ENCODE measurements around the gene NEK4.
"Not testable (repeated sequence)": the region's sequence is repeated elsewhere in the genome, so short reads cannot be mapped to it uniquely, and the experiment has no call there.

NEK4 gene

DNA sequence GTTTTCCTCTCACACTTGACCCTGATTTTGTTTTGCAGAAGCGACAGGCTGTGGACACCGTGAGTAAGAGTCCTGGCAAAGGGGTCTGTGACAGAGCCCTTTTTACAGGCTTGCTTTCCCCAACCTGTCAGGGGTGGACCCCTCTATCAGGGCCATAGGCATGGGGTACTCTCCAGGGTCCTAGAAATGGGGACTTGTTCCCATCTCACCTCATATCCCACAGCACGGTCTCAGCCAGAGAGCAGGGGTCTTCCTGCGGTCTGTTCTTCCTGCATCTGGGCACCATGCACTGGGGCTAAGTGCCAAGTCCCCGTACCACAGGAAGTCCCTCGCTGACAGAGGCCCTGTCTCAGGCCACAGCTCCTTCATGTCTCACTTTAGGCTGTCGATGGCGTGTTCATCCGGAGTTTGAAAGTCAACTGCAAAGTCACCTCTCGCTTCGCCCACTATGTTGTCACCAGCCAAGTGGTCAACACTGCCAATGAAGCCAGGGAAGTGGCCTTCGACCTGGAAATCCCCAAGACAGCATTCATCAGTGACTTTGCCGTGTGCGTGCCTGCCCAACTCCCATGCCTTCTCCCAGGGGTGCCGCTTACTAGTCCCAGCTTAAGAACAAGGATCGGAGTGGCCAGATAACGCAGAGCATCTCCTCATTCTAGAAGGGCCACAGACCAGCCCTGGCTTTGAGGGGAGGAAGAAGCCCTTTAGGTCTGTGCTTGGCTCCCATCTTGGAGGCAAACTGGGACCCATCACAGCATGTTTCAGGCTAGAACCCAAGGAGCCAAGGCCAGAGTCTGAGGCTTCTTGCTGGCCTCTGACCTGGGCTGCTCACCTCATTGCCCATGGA, 7.4 kb upstream of the NEK4 start:
- no peak for DNase-seq

DNA sequence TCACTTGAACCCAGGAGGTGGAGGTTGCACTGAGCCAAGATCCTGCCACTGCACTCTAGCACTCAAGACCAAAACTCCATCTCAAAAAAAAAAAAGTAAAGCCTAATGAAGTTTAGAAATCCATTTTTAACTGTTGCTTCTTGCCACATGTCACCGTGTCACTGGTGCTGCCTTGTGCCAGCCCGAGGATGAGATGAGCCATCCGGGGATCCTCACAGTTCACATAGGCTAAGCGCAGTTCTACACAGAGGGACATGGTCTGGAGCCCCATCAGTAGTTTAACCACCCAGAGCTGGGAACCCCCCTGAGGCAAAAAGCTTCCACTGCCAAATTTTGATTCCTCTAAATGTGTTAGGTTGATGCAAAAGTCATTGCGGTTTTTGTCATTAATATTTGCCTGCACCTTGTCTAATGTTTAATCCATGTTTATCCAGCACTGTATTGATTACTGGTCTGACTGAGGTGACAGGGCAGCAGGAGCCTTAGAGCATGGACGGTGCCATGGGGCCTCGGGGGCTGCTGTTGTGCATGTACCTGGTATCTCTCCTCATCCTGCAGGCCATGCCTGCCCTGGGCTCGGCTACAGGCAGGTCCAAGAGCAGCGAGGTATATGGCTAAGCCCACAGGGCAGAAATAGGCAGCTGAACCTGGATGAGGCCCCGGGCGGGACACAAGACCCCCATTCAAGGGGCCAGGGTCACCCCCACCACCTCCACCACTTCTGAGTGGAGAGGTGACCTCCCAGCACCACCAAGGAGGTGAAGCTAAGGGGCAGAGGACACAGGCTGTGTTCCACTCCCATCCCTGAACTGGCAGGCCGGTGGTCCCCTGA, 6.6 kb upstream of the NEK4 start, which contains the start of gene ITIH1:
Gene ITIH1 (plus strand): TSS at position 473 of the 832 bp plus-strand sequence. CDS start 17 bp downstream, at position 490.
- no peak for DNase-seq

DNA sequence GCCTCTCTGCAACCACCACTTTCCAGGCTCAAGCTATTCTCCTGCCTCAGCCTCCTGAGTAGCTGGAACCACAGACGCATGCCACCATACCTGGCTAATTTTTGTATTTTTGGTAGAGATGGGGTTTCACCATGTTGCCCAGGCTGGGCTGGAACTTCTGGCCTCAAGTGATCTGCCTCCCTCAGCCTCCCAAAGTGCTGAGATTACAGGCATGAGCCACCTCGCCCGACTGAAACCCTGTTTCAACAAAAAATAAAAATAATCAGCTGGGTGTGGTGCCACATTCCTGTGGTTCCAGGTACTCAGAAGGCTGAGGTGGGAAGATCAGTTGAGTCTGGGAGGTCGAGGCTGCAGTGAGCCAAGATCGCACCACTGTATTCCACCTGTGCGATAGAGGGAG, 5.7 kb upstream of the NEK4 start:
- DNase-seq = not testable (repeated sequence)

DNA sequence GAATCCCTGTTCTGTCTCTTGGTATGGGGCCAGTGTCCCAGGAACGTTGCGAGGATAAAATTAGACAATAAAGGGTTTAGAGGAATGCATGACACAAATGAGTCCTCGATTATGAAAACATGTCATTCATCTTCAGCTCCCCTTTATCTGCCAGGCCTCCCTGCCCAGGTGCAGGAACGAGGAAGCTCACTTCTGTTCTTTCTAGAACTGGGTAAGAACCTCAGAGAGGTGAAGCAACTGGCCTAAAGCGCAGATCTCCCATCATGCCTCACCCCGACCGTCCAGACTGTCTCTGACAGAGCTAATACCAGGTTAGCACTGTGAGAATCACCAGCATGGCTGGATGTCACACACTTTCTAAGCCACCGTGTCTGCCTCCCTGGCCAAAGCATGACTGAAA, 5.1 kb upstream of the NEK4 start:
- no peak for DNase-seq

DNA sequence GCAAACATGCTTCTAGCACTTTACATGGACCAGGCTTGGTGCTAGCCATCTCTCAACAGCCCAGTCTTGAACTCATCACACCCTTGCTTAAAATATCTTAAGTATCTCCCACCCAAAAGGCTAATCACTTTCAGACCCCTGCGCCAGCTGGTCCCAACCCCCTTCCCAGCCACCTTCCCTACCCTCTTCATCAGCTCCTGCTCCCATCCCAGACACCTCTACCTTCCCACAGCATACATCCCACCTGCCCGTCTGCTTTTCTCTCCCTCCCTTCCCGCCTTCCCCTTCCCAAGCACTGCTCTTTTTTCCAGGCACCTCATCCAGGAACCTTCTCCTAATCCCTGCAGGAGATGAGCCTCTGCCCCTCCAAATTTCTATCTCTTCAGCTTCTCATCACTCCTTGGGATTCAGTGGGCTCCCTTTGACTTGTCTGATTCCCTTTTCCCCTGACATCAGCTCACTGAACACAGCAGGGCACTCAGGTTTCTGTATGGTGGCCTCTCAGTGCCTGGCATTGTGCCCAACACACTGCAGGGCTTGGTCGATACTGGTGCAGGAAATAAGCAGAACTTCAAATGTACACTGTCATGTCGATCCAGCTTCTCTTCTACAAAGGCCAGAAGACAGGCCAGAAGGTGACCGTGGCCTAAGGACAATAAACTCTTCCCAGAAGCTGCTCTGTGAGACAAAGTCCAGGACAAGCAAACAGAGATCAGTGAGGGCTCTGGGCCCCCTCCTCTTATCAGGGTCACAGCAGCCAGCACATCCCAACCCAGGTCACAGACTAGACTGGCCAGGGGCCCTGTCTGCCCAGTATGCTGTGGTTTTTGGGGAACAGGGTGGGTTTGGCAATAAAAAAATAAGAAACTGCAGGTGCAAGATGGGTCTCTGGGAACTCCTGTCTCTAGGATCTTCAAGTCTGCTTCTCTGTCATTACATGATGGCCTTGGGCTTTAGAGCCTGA, 4.4 kb upstream of the NEK4 start:
- DNase-seq = no peak

DNA sequence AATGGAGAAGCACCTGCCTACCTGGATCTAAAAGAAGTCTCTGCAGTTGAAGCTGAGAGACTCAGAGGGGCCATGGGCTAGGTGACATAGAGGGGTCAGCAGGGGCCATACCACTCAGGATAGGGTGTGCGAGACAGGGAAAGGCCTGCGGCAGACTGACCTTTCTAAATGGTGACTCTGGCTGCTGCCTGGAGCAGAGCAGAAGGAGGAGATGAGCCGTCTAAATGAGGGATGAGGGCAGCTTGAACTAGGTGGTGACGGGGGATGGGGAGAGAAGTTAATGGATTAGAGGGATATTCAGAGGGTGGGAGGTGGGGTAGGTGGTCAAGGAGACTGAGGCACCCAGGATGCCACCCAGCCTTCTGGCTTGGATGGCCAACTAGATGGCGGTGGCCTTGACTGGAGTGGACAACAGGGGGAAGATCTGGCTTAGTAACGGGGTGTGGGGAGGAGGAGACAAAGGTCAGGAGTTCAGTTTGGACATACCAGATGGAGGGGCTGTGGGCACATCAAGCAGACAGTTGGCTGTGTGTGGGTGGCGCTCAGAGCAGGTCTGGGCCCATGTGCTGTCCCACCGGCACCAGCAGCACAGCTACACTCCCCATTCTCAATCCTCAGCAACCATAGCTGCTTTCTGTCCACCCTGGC, 3.5 kb upstream of the NEK4 start:
- no peak for DNase-seq

DNA sequence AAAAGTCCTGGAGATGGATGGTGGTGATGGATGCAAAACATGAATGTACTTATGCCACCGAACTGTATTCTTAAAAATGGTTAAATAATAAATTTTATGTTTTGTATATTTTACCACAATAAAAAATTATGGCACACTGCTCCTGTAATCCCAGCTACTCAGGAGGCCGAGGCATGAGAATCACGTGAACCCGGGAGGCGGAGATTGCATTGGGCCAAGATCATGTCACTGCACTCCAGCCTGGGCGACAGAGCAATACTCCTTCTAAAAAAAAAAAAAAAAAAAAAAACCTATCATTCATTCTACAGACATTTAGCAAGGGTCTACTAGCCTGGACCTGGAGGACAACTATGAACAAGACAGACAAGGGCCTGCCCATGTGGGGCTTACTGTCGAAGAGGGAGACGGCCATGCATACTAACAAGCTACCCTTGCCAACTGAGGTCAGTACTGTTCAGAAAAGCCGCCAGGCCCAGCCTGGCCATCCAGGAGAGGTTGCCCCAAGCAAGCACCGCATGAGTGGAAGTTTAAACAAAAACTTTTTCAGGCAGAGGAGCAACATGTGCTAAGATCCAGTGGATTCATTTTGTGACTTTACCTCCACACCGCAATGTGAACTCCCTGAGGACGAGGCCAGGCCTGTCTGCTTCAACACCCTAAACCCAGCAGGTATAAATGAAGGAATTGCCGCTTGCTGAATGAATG, 2.8 kb upstream of the NEK4 start:
- no peak for DNase-seq

DNA sequence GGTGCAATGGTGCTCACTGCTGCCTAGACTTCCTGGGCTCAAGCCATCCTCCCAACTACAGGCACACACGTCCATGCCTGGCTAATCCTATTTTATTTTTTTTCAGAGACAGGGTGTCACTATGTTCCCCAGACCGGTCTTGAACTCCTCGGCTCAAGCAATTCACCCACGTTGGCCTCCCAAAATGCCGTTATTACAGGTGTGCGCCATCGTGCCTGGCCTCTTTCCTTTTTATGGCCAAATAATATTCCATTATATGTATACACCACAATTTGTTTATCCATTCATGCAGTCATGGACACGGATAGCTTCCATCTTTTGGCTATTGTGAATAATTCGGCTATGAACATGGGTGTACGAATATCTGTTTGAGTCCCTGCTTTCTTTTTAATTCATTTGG, 962 bp upstream of the NEK4 start:
- no peak for DNase-seq

DNA sequence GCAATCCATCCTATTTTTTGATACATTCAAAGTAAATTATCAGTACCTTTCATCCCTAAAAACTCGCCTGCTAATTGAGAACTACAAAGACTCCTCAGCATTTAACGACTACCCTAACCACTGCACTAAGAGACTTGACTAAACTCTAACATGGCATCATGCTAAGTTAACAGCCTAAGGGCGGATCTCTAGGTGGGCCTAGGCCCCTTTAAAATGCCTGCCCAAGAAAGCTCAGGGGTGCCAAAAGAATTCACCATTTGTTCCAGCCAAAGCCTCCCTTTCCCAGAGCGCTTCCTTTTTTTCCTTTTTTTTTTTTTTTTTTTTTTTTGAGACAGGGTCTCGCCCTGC, 568 bp upstream of the NEK4 start:
- no peak for DNase-seq

DNA sequence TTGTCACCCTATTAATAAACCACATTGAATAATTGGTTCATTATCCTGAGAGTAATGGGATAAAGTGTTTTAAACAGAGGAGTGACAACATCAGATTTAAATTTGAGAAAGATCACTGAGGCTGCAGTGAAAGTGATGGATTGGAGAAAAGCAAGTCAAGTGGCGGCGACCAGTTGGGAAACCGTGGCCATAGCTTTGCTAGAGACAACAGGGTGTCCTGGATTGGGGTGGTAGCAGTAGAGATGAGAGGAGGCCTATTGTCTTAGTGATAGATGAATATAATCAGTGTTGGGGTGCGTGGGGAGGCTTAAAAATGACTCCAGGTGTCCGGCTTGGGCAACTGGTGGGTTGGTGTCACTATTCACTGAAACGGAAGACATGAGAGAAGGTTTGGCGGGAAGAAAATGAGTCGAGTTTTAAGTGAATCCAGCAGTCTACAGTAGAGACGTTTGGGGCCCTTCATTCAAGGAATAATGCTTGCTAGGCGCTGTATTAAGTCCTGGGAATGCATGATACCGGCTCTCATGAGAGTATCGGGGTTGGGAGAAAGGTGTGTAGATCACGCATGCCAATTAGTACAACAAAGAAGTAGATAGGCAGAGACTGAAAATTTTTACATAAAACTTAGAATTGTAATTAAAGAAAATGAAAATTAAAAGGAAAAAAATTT, 819 bp downstream of the NEK4 start:
- no peak for DNase-seq

DNA sequence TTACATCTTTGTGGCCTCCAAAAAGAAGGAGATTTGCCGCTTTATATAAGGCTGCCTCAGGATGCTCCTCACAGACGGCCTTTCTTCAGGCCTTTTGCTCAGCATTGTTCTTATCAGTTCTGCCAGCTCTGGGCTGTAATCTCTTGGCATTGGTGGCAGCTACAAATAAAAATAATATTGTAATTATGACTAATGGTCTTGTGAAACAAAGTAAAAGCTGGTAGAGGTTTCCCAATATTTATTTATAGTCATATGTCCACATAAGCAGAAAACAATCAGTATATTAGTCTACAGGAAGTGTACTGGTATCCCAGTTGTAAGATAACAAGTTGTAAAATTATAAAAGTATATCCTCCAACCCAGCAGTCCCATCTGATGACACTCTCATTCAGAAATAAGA, 7.3 kb downstream of the NEK4 start:
- DNase-seq = no peak

DNA sequence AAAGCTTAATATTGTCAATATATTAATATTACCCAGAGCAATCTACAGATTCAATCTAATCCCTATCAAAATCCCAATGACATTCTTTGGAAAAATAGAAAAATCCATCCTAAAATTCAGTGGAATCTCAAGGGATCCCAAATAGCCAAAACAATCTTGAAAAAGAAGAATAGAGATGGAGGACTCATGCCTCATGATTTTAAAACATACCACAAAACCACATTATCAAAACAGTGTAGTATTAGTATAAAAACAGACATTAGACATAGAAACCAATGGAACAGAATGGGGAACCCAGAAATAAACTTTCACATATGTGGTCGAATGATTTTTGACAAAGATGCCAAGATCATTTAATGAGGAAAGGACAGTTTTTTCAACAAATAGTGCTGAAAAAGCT, 14.6 kb downstream of the NEK4 start:
- DNase-seq = no peak

DNA sequence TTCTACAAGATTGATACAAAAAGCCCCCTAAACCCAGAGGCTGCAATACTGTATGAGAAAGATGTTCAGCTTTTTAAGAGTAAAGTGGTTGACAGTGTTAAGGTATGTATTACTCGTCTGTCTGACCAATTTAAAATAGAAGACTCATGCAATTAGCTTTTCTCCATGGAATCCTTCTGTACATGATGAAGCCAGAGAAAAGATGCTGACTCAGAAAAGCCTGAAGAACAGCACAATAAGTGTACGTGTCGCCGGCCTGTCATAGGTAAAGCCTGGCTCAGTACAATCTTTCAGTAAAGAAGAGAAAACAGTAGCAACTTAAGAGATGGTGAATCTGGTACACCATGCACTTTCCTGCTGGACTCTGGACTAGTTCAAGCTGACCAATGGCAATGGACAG, 16.4 kb downstream of the NEK4 start:
- no peak for DNase-seq

DNA sequence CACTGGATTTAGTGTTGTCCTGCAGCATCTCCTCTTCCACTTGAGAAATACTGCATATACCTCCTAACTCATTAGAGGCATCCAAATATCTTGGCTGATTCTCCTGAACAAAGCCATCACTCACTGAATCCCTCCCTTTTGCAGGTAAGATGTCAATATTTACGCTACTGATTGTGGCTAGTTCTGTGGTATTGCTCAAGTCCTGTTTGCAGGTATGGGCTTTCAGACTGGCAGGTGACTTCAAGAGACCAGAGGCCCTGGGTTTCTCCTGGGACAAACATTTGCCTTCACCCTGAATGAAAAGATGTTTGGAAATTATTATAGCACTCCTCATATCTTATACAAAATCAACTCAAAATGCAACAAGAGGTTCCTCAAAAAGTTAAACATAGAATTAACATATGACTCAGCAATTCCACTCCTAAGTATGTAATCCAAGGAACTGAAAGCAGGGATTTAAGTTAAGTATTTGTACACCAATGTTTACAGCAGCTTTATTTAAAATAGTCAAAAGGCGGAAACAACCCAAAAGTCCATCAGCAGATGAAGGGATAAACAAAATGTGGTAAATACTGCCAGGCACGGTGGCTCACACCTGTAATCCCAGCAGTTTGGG, 18.6 kb downstream of the NEK4 start:
- no peak for DNase-seq

DNA sequence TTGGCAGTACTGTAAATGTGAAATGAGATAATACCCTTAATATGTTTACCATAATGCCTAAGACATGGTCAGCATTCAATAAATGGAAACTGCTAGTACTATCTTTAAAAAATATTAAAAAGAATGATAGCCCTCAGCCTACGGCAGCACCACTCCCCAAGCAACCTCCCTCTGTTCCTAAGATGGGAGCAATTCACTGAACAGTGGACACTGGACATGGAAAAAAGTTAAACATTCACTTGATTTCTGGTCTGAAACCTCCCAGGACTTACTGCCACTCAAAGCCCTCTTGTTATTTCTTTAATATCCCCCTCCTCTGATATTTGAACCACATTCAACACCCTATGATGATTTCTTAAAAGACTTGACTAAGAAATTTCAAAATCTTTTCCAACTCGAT, 27.0 kb downstream of the NEK4 start:
- DNase-seq = no peak

DNA sequence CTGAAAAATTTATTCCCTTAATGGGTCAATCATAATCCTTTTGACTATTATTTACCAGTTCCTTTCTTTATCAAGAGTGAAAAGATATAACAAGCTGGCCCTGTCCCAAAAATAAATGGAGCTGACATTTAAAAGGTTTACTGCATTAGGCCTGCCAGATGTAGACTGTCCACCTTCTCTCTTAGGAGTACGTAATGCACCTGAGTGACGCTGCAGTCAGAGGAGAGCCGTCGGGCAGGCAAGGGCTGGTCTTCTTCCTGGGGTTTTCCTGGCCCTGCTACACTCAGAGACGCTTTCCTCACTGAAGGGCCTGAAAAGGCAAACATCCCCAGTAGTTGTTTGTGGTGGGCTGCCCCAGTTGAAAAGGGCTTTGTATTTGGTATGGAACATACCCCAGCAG, 27.6 kb downstream of the NEK4 start:
- no peak for DNase-seq

DNA sequence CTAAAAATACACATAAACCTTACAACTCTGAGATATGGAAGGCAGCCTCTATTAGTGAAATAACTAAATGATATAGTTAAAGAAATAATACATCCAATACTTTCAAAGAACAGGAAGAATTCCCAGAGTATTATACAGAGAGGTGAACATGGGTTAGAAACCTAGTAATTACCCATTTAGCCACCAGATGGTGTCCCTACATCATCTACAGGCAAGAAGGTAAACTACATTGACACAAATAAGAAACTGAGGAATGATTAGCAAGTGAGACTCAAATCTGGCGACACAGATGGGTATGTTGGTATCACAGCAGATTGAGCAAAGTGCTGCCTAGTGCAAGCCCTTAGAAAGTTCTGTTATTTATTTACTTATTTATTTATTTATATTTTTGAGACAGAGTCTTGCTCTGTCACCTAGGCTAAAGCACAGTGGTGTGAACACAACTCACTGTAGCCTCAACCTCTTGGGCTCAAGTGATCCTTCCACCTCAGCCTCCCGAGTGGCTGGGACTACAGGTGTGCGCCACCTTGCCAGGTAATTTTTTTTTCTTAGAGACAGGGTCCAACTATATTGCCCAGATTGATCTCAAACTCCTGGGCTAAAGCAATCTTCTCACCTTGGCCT, 28.2 kb downstream of the NEK4 start:
- DNase-seq = peak; percentile 39

DNA sequence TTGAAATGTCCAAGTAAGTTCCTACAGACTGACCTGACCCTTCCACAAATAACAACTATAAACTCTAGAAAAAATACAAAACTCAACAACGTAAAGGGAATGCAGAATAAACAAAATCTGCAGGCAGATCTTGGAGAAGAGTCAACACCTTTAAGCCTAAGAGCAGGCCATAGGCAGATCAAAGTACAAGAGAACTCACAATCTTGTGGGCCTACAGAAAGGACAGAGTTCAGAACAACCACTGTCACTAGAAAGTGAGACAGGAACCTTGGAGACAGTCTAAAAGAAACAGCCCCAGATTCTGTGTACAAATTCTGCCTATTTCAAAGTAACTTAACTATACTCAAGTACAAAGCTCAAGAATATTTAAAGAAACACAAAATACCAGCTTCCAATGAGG, 31.0 kb downstream of the NEK4 start:
- no peak for DNase-seq

DNA sequence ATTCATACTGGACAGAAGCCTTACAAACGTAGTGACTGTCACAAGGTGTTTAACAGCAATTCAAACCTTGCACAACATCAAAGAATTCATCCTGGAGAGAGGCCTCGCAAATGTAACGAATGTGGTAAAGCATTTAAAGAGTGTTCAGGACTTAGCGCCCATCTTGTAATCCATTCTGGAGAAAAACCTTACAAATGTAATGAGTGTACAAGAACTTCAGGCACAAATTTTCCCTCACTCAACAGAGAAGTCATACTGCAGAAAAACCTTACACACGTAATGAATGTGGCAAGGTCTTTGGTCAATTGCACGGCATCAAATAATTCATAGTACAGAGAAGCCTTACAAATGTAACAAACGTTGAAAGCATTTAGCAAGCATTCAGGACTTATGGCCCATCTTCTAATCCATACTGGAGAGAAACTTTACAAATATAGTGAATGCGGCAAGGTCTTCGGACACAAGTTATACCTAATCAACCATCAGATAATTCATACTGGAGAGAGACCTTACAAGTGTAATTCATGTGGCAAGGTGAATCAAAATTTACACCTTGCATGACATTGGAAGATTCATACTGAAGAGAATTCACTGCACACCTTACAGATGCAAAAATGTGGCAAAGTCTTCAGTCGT, 37.4 kb downstream of the NEK4 start:
- no peak for DNase-seq

DNA sequence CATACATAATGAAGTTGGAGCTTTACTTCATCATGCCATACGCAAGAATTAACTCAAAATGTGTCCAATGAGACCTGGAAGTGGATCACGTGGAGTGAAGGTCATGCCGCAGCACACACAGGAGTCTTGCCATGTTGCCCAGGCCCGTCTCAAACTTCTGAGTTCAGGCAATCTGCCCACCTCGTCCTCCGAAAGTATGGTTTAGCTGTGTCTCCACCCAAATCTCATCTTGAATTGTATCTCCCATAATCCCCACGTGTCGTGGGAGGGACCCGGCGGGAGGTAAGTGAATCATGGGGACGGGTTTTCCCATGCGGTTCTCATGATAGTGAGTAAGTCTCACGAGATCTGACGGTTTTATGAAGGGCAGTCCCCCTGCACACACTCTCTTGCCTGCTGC, 39.1 kb downstream of the NEK4 start:
- no peak for DNase-seq
